Measurements from ENCODE around the gene PVRIG.

DNA sequence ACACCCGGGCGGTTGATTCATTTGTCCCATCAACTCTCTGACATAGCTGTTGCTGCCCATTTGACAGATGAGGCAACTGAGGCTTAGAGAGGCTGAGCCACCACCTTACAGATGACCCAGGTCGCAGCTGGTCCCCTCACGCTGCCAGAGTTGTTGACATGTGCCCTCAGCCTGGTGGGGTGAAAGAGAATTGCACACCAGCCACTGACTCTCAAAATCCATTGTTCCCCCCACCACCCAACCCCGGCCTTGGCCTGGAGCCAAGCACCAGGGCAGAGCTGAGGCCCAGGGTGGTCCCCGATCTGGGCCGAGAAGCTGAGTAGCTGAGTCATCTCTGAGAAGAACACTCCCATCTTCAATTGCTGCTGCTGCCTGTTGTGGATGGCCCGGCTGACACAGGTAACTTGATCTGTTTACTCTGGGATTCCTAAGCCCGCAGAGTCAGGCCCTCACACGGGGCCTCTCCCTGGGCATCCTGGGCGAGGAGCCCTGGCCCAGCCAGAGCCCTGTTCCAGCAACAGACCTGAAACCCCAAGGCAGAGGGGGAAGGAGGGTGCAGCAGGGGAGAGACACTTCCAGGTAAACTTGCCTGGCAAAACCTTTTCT is 27.5 kb downstream of the PVRIG start:
- no peak for TF ChIP-seq EZH2 (IDR thresholded peaks at IDR 0.05; ENCODE audit: insufficient read depth, low read length)
- TF ChIP-seq, protein P1, sequence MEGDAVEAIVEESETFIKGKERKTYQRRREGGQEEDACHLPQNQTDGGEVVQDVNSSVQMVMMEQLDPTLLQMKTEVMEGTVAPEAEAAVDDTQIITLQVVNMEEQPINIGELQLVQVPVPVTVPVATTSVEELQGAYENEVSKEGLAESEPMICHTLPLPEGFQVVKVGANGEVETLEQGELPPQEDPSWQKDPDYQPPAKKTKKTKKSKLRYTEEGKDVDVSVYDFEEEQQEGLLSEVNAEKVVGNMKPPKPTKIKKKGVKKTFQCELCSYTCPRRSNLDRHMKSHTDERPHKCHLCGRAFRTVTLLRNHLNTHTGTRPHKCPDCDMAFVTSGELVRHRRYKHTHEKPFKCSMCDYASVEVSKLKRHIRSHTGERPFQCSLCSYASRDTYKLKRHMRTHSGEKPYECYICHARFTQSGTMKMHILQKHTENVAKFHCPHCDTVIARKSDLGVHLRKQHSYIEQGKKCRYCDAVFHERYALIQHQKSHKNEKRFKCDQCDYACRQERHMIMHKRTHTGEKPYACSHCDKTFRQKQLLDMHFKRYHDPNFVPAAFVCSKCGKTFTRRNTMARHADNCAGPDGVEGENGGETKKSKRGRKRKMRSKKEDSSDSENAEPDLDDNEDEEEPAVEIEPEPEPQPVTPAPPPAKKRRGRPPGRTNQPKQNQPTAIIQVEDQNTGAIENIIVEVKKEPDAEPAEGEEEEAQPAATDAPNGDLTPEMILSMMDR (IDR thresholded peaks at IDR 0.05; ENCODE audit: insufficient read depth, low read depth, low read length): no peak

All from astrocyte (in vitro differentiated cells and primary cell).